ENCODE results near the gene ZBTB7C.

Gene ZBTB7C

GRCh38 chr18:48022021-48022420 is 387.2 kb downstream of the ZBTB7C start:
- no peaks in the 10 kb centered on the region for H3K27me3 ChIP-seq (ENCODE audit: control insufficient read depth in 1 of 2, insufficient read depth in 2 of 2, low read length in 2 of 2)
- H3K27ac ChIP-seq (ENCODE audit: low read depth, low read length): no peak overlapping the region
- peaks cover 3% of the 10 kb centered on the region for H3K4me1 ChIP-seq (ENCODE audit: insufficient read depth, low read length)
- H3K9me3 ChIP-seq (ENCODE audit: low read length): no peaks in the 10 kb centered on the region
- H3K9ac ChIP-seq (ENCODE audit: low read length): no peak overlapping the region
- H3K36me3 ChIP-seq (ENCODE audit: insufficient read depth, low read length): no peaks in the 10 kb centered on the region
- H3K4me3 ChIP-seq (ENCODE audit: low read depth in 1 of 2, low read length in 2 of 2): no peak overlapping the region

GRCh38 chr18:48021273-48021914 is 387.8 kb downstream of the ZBTB7C start:
- Histone ChIP-seq H3K27me3 (ENCODE audit: control insufficient read depth in 1 of 2, insufficient read depth in 2 of 2, low read length in 2 of 2) (no peaks in the 10 kb centered on the region), H3K4me1 (ENCODE audit: insufficient read depth, low read length) (no peaks in the 10 kb centered on the region), H3K27ac (ENCODE audit: low read depth, low read length) (no peak overlapping the region), H3K9me3 (ENCODE audit: low read length) (no peaks in the 10 kb centered on the region), H3K36me3 (ENCODE audit: insufficient read depth, low read length) (no peaks in the 10 kb centered on the region), H3K9ac (ENCODE audit: low read length) (no peak overlapping the region), H3K4me3 (ENCODE audit: low read depth in 1 of 2, low read length in 2 of 2) (no peak overlapping the region)

GRCh38 chr18:48020337-48021250 is 388.6 kb downstream of the ZBTB7C start:
- Histone ChIP-seq H3K27me3 (ENCODE audit: control insufficient read depth in 1 of 2, insufficient read depth in 2 of 2, low read length in 2 of 2) (no peaks in the 10 kb centered on the region), H3K9ac (ENCODE audit: low read length) (no peak overlapping the region), H3K27ac (ENCODE audit: low read depth, low read length) (no peak overlapping the region), H3K4me3 (ENCODE audit: low read depth in 1 of 2, low read length in 2 of 2) (no peak overlapping the region), H3K4me1 (ENCODE audit: insufficient read depth, low read length) (no peaks in the 10 kb centered on the region), H3K9me3 (ENCODE audit: low read length) (no peaks in the 10 kb centered on the region), H3K36me3 (ENCODE audit: insufficient read depth, low read length) (no peaks in the 10 kb centered on the region)

GRCh38 chr18:48019557-48020325 is 389.4 kb downstream of the ZBTB7C start:
- Histone ChIP-seq H3K36me3 (ENCODE audit: insufficient read depth, low read length) (no peaks in the 10 kb centered on the region), H3K27me3 (ENCODE audit: control insufficient read depth in 1 of 2, insufficient read depth in 2 of 2, low read length in 2 of 2) (no peaks in the 10 kb centered on the region), H3K4me3 (ENCODE audit: low read depth in 1 of 2, low read length in 2 of 2) (no peak overlapping the region), H3K9ac (ENCODE audit: low read length) (no peak overlapping the region), H3K27ac (ENCODE audit: low read depth, low read length) (no peak overlapping the region), H3K4me1 (ENCODE audit: insufficient read depth, low read length) (no peaks in the 10 kb centered on the region), H3K9me3 (ENCODE audit: low read length) (no peaks in the 10 kb centered on the region)

GRCh38 chr18:48018851-48019250 is 390.3 kb downstream of the ZBTB7C start:
- Histone ChIP-seq H3K9me3 (ENCODE audit: low read length) (no peaks in the 10 kb centered on the region), H3K27ac (ENCODE audit: low read depth, low read length) (no peak overlapping the region), H3K4me3 (ENCODE audit: low read depth in 1 of 2, low read length in 2 of 2) (no peak overlapping the region), H3K4me1 (ENCODE audit: insufficient read depth, low read length) (no peaks in the 10 kb centered on the region), H3K36me3 (ENCODE audit: insufficient read depth, low read length) (no peaks in the 10 kb centered on the region), H3K9ac (ENCODE audit: low read length) (no peak overlapping the region), H3K27me3 (ENCODE audit: control insufficient read depth in 1 of 2, insufficient read depth in 2 of 2, low read length in 2 of 2) (no peaks in the 10 kb centered on the region)

GRCh38 chr18:48017635-48018034 is 391.5 kb downstream of the ZBTB7C start:
- H3K9me3 ChIP-seq (ENCODE audit: low read length): no peaks in the 10 kb centered on the region
- H3K36me3 ChIP-seq (ENCODE audit: insufficient read depth, low read length): no peaks in the 10 kb centered on the region

GRCh38 chr18:48013162-48013561 is 396.0 kb downstream of the ZBTB7C start:
- Histone ChIP-seq H3K9ac (ENCODE audit: low read length) (no peak overlapping the region), H3K4me3 (ENCODE audit: low read depth in 1 of 2, low read length in 2 of 2) (no peak overlapping the region), H3K27ac (ENCODE audit: low read depth, low read length) (no peak overlapping the region), H3K27me3 (ENCODE audit: control insufficient read depth in 1 of 2, insufficient read depth in 2 of 2, low read length in 2 of 2) (no peaks in the 10 kb centered on the region), H3K9me3 (ENCODE audit: low read length) (no peaks in the 10 kb centered on the region), H3K4me1 (ENCODE audit: insufficient read depth, low read length) (no peaks in the 10 kb centered on the region), H3K36me3 (ENCODE audit: insufficient read depth, low read length) (no peaks in the 10 kb centered on the region)

More at GRCh38 chr18:48017635-48018034, 391.5 kb downstream of the ZBTB7C start:
- Histone ChIP-seq H3K4me3 (ENCODE audit: low read depth in 1 of 2, low read length in 2 of 2) (no peak overlapping the region), H3K27ac (ENCODE audit: low read depth, low read length) (no peak overlapping the region), H3K27me3 (ENCODE audit: control insufficient read depth in 1 of 2, insufficient read depth in 2 of 2, low read length in 2 of 2) (no peaks in the 10 kb centered on the region), H3K9ac (ENCODE audit: low read length) (no peak overlapping the region), H3K4me1 (ENCODE audit: insufficient read depth, low read length) (no peaks in the 10 kb centered on the region)

- Histone ChIP-seq H3K4me3 (ENCODE audit: low read depth in 1 of 2, low read length in 2 of 2) (no peak overlapping the region), H3K27me3 (ENCODE audit: control insufficient read depth in 1 of 2, insufficient read depth in 2 of 2, low read length in 2 of 2) (no peaks in the 10 kb centered on the region), H3K4me1 (ENCODE audit: insufficient read depth, low read length) (no peaks in the 10 kb centered on the region), H3K9me3 (ENCODE audit: low read length) (no peaks in the 10 kb centered on the region), H3K27ac (ENCODE audit: low read depth, low read length) (no peak overlapping the region), H3K9ac (ENCODE audit: low read length) (no peak overlapping the region), H3K36me3 (ENCODE audit: insufficient read depth, low read length) (no peaks in the 10 kb centered on the region)
Measured at GRCh38 chr18:48011926-48012465, 397.2 kb downstream of the ZBTB7C start.

GRCh38 chr18:48010264-48010663 is 398.9 kb downstream of the ZBTB7C start:
- no peaks in the 10 kb centered on the region for H3K4me1 ChIP-seq (ENCODE audit: insufficient read depth, low read length)
- H3K9ac ChIP-seq (ENCODE audit: low read length): no peak overlapping the region
- no peak overlapping the region for H3K4me3 ChIP-seq (ENCODE audit: low read depth in 1 of 2, low read length in 2 of 2)
- H3K27me3 ChIP-seq (ENCODE audit: control insufficient read depth in 1 of 2, insufficient read depth in 2 of 2, low read length in 2 of 2): no peaks in the 10 kb centered on the region
- H3K27ac ChIP-seq (ENCODE audit: low read depth, low read length): no peak overlapping the region
- no peaks in the 10 kb centered on the region for H3K9me3 ChIP-seq (ENCODE audit: low read length)
- H3K36me3 ChIP-seq (ENCODE audit: insufficient read depth, low read length): no peaks in the 10 kb centered on the region

GRCh38 chr18:48009116-48009745 is 400.0 kb downstream of the ZBTB7C start:
- Histone ChIP-seq H3K9ac (ENCODE audit: low read length) (no peak overlapping the region), H3K36me3 (ENCODE audit: insufficient read depth, low read length) (no peaks in the 10 kb centered on the region), H3K9me3 (ENCODE audit: low read length) (no peaks in the 10 kb centered on the region), H3K27ac (ENCODE audit: low read depth, low read length) (no peak overlapping the region), H3K4me1 (ENCODE audit: insufficient read depth, low read length) (no peaks in the 10 kb centered on the region), H3K4me3 (ENCODE audit: low read depth in 1 of 2, low read length in 2 of 2) (no peak overlapping the region), H3K27me3 (ENCODE audit: control insufficient read depth in 1 of 2, insufficient read depth in 2 of 2, low read length in 2 of 2) (no peaks in the 10 kb centered on the region)
